ENCODE measurements around the gene TMEM184A.

- TF ChIP-seq CTCF (conservative IDR thresholded peaks at IDR 0.05; ENCODE audit: low read depth in 2 of 2) (no peak), POLR2AphosphoS5 (IDR thresholded peaks at IDR 0.05; ENCODE audit: low read depth) (no peak), CREB1 (CRISPR knock-in tag; IDR thresholded peaks at IDR 0.05; ENCODE audit: low read depth) (no peak), REST (IDR thresholded peaks at IDR 0.05; ENCODE audit: unreplicated experiment) (no peak), EZH2phosphoT487 (IDR thresholded peaks at IDR 0.05; ENCODE audit: unreplicated experiment) (no peak), STAT1 (IDR thresholded peaks at IDR 0.05; ENCODE audit: unreplicated experiment) (no peak), EZH2 (IDR thresholded peaks at IDR 0.05; ENCODE audit: low read depth, unreplicated experiment) (no peak), JUNB (IDR thresholded peaks at IDR 0.05; ENCODE audit: unreplicated experiment) (no peak)
- TF ChIP-seq, protein P1, sequence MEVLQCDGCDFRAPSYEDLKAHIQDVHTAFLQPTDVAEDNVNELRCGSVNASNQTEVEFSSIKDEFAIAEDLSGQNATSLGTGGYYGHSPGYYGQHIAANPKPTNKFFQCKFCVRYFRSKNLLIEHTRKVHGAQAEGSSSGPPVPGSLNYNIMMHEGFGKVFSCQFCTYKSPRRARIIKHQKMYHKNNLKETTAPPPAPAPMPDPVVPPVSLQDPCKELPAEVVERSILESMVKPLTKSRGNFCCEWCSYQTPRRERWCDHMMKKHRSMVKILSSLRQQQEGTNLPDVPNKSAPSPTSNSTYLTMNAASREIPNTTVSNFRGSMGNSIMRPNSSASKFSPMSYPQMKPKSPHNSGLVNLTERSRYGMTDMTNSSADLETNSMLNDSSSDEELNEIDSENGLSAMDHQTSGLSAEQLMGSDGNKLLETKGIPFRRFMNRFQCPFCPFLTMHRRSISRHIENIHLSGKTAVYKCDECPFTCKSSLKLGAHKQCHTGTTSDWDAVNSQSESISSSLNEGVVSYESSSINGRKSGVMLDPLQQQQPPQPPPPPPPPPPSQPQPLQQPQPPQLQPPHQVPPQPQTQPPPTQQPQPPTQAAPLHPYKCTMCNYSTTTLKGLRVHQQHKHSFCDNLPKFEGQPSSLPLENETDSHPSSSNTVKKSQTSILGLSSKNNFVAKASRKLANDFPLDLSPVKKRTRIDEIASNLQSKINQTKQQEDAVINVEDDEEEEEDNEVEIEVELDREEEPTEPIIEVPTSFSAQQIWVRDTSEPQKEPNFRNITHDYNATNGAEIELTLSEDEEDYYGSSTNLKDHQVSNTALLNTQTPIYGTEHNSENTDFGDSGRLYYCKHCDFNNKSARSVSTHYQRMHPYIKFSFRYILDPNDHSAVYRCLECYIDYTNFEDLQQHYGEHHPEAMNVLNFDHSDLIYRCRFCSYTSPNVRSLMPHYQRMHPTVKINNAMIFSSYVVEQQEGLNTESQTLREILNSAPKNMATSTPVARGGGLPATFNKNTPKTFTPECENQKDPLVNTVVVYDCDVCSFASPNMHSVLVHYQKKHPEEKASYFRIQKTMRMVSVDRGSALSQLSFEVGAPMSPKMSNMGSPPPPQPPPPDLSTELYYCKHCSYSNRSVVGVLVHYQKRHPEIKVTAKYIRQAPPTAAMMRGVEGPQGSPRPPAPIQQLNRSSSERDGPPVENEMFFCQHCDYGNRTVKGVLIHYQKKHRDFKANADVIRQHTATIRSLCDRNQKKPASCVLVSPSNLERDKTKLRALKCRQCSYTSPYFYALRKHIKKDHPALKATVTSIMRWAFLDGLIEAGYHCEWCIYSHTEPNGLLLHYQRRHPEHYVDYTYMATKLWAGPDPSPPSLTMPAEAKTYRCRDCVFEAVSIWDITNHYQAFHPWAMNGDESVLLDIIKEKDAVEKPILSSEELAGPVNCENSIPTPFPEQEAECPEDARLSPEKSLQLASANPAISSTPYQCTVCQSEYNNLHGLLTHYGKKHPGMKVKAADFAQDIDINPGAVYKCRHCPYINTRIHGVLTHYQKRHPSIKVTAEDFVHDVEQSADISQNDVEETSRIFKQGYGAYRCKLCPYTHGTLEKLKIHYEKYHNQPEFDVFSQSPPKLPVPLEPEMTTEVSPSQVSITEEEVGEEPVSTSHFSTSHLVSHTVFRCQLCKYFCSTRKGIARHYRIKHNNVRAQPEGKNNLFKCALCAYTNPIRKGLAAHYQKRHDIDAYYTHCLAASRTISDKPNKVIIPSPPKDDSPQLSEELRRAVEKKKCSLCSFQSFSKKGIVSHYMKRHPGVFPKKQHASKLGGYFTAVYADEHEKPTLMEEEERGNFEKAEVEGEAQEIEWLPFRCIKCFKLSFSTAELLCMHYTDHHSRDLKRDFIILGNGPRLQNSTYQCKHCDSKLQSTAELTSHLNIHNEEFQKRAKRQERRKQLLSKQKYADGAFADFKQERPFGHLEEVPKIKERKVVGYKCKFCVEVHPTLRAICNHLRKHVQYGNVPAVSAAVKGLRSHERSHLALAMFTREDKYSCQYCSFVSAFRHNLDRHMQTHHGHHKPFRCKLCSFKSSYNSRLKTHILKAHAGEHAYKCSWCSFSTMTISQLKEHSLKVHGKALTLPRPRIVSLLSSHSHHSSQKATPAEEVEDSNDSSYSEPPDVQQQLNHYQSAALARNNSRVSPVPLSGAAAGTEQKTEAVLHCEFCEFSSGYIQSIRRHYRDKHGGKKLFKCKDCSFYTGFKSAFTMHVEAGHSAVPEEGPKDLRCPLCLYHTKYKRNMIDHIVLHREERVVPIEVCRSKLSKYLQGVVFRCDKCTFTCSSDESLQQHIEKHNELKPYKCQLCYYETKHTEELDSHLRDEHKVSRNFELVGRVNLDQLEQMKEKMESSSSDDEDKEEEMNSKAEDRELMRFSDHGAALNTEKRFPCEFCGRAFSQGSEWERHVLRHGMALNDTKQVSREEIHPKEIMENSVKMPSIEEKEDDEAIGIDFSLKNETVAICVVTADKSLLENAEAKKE (CRISPR knock-in tag; IDR thresholded peaks at IDR 0.05) = no peak
These were observed 35.9 kb upstream of the TMEM184A start for GRCh38 chr7:1591876-1592275.
